Endothelial cell of umbilical vein (primary cell): ENCODE data around the gene PEDS1.

Experiments used
- CTCF ChIP-seq, 2 donors: IDR thresholded peaks; 1 replicate in 1 of 2; 2 replicates in 1 of 2; pipeline ENCODE4 v1.5.1; 2011; ENCODE audit warnings: low read length in 2 of 2, mild to moderate bottlenecking in 2 of 2, moderate library complexity in 2 of 2, control low read depth in 1 of 2, inconsistent platforms in 1 of 2, low read depth in 1 of 2; ENCODE audit not compliant: insufficient read depth in 1 of 2; ENCODE audit errors: extremely low read depth in 1 of 2
- EZH2 ChIP-seq: IDR thresholded peaks from 2 replicates; pipeline ENCODE4 v1.6.1; 2012; ENCODE audit warnings: borderline replicate concordance, low read depth, mild to moderate bottlenecking, moderate library complexity, low read length, inconsistent platforms; ENCODE audit not compliant: severe bottlenecking
- FOS ChIP-seq: IDR thresholded peaks from 2 replicates; pipeline ENCODE4 v1.6.1; 2011; ENCODE audit warnings: mild to moderate bottlenecking, low read length, moderate library complexity, borderline replicate concordance; ENCODE audit not compliant: insufficient read depth
- GATA2 ChIP-seq: IDR thresholded peaks from 2 replicates; pipeline ENCODE4 v1.7.0; 2011; ENCODE audit warnings: low read depth, mild to moderate bottlenecking, moderate library complexity, mixed read lengths, low read length; ENCODE audit not compliant: insufficient read length, insufficient read depth
- MAX ChIP-seq: IDR thresholded peaks from 2 replicates; pipeline ENCODE4 v1.6.1; 2011; ENCODE audit not compliant: insufficient read depth, insufficient read length
- MYC ChIP-seq: IDR thresholded peaks from one replicate; pipeline ENCODE4 v1.6.1; 2011; ENCODE audit warnings: mild to moderate bottlenecking, low read depth, low read length
- POLR2A ChIP-seq: IDR thresholded peaks from 2 replicates; pipeline ENCODE4 v1.6.1; 2012; ENCODE audit warnings: low read depth, mild to moderate bottlenecking, control low read depth, low read length
- POLR2AphosphoS5 ChIP-seq: IDR thresholded peaks from 2 replicates; pipeline ENCODE4 v1.6.1; 2012; ENCODE audit warnings: low read depth, mild to moderate bottlenecking, control low read depth, low read length, moderate library complexity; ENCODE audit not compliant: insufficient read depth

- no peak for TF ChIP-seq CTCF (IDR thresholded peaks at IDR 0.05; ENCODE audit: extremely low read depth in 1 of 2, insufficient read depth in 1 of 2, low read depth in 1 of 2, low read length in 2 of 2)
- TF ChIP-seq POLR2AphosphoS5, result peak; percentile 34
- TF ChIP-seq EZH2, result no peak
- no peak for TF ChIP-seq MAX
- TF ChIP-seq POLR2A, result peak; percentile 49
- TF ChIP-seq MYC, result no peak
- no peak for TF ChIP-seq GATA2
- no peak for TF ChIP-seq FOS
These were observed 19.0 kb upstream of the PEDS1 start for GRCh38 chr20:50172347-50173013.
